ENCODE measurements around the gene LIX1L.
"Not testable (repeated sequence)": the region's sequence is repeated elsewhere in the genome, so short reads cannot be mapped to it uniquely, and the experiment has no call there.

LIX1L gene

DNA sequence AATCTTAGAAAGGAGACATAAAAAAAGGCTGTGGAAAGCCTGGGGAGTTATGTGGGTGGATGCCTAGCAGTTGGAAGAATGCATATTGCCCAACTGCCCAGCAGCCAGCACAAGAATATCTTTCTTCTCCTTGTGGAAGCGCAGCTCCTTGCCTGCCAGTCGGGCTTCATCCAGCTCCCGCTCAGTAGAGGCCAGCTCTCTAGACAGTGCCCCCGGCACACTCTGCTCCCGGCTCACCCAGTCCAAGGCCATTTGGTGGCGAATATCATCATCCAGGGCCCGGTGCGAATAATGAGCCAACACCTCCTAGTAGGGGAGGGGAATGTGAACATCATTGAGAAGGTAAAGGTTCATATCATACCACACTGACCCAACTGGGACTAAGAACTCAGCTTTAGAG lies 21.6 kb downstream of the LIX1L start:
- no peak for DNase-seq (ENCODE audit: low spot score)

GRCh38 chr1:145935708-145936107 lies 22.1 kb downstream of the LIX1L start:
- no peak for DNase-seq (ENCODE audit: low spot score)

DNA sequence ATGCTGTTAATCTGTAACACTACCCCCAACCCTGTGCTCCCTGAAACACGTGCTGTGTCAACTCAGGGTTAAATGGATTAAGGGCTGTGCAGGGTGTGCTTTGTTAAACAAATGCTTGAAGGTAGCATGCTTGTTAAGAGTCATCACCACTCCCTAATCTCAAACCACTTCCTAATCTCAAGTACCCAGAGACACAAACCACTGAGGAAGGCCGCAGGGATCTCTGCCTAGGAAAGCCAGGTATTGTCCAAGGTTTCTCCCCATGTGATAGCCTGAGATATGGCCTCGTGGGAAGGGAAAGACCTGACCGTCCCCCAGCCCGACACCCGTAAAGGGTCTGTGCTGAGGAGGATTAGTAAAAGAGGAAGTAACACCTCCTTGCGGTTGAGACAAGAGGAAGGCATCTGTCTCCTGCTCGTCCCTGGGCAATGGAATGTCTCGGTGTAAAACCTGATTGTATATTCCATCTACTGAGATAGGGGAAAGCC lies 25.3 kb downstream of the LIX1L start:
- DNase-seq (ENCODE audit: low spot score) = not testable (repeated sequence)

DNA sequence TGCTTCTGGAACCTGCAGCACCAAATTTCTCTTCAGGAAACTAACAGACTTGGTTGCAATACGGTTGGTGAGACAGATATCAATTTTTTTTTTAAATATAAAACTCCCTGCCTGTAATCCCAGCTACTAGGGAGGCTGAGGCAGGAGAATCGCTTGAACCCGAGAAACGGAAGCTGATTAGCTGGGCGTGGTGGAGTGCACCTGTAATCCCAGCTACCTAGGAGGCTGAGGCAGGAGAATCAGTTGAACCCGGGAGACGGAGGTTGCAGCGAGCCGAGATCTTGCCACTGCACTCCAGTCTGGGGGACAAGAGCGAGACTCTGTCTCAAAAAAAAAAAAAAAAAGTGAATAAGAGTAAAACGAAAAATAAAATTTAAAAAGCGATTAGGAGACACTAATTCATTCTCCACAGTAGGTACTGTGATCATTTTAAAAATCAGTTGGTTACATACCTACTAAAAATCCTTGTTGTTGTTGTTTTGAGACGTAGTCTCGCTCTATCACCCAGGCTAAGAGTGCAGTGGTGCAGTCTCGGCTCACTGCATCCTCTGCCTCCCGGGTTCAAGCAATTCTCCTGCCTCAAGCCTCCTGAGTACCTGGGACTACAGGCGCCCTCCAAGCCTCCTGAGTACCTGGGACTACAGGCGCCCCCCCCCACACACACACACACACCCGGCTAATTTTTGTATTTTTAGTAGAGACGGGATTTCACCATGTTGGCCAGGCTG lies 29.7 kb downstream of the LIX1L start:
- no peak for DNase-seq (ENCODE audit: low spot score)

DNA sequence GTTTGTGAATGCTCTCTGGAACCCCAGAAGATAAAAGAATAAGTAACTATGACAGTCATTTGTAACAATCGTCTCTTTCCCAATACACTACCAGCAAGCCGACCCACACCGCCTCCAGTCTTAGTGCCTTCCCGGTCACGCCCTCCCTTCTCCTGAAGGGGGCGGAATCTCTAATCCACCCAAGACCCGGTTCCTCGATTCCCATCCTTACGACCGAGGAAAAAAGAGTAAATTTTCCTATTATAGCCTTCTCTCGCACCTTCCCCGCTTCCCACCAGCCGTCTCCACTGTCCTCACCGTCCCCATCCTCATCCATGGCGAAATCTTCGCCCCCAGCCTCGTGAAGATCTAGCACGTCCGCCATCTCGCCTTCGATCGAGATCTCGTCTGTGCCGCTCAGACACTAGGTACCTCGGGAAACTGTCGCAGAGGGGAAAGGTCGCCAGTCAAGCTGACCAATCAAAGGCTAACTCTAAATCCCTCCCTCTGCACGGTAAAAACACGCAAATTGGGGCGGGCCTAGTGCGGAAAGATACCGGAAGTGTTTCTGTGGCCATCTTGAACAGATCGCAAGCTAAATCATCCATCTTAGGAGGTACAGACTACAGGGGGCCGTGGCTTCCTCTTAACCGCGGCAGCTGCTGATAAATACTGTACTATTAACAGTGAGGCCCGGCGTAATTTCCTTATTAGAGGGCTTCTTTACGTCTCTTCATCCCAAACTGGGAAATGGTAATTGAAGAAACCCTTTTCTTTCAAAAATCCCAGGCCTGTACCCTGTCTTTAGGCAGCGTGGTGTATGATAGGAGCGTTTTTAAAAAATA lies 30.5 kb downstream of the LIX1L start, which contains the start of gene RBM8A:
TSS of gene RBM8A (minus strand) at position 422 of the 824 bp plus-strand sequence. CDS start at position 364, 58 bp downstream.
- DNase-seq (ENCODE audit: low spot score) = peak; percentile 99

- DNase-seq (ENCODE audit: low spot score) = no peak
Measured at GRCh38 chr1:145926686-145927062, 31.1 kb downstream of the LIX1L start.

- no peak for DNase-seq (ENCODE audit: low spot score)
Measured at GRCh38 chr1:145922266-145922665, 35.6 kb downstream of the LIX1L start.

DNA sequence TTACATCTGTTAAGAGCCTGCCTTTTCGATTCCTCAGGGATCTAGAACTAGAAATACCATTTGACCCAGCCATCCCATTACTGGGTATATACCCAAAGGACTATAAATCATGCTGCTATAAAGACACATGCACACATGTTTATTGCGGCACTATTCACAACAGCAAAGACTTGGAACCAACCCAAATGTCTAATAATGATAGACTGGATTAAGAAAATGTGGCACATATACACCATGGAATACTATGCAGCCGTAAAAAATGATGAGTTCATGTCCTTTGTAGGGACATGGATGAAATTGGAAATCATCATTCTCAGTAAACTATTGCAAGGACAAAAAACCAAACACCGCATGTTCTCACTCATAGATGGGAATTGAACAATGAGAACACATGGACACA lies 37.5 kb downstream of the LIX1L start:
- not testable (repeated sequence) for DNase-seq (ENCODE audit: low spot score)

GRCh38 chr1:145918992-145919939 lies 38.6 kb downstream of the LIX1L start:
- DNase-seq (ENCODE audit: low spot score) = peak; percentile 76

DNA sequence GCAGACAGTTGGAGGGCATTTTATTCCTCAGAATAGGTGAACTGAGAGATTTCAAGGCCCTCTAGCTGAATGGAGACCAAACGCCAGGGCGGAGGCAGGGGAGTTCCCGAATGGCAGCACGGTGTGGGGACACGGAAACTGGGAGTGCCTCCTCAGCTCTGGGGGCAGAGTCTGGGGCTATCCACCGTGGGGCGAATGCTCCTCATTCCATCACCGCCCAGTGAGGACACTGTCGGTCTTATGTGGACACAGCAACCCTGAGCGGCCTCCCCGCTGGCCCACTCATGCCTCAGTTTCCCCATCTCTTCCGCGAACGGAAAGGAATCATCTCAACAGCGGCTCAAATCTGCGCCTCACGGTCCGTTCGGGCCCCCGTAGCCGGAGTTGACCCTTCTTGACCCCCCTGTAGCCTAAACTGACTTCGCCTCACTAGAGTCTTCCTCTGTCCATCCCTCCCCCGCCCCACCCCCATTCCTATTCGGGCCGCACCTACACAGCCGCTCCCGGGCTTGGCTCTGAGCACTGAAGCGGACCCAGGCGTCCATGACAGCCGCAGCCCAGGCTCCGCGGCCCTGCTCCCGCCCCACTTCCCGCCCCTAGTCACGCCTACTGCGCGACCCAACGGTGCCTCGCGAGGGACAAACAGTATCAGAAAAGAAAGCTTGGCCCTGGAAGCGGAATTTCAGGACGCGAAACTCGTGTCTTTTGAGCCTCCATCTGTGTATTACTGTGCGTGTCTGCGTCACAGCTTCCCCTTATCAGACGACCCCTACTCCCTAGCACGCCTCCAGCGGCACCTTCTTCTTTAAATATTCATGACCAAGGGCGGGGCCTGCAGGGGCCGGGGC lies 39.4 kb downstream of the LIX1L start, which contains the start of gene PEX11B:
TSS of gene PEX11B (minus strand) at position 574 of the 848 bp plus-strand sequence. CDS start at position 545, 29 bp downstream.
- DNase-seq (ENCODE audit: low spot score) = peak; percentile 91

DNA sequence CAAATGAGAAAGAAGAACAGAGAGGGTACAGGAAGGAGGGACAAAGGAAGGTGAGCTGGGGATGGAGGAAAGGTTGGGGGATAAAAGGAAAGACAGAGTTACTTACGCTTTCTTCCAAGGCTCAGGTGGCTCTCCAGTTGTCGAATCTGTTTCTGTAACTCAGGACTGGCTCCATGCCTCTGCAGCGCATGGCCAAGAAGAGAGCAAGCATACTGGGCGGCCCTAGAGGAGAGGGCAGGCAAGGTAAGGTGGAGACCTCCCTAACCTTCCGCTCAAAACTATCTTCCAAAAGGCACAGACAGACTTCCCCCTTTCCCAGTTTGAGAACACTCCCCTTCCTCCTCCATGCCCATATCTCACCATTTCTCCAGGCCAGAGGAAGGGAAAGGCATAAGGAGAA lies 40.2 kb downstream of the LIX1L start:
- DNase-seq (ENCODE audit: low spot score) = peak; percentile 20

- DNase-seq (ENCODE audit: low spot score) = no peak
Measured at GRCh38 chr1:145916745-145917144, 41.1 kb downstream of the LIX1L start.

DNA sequence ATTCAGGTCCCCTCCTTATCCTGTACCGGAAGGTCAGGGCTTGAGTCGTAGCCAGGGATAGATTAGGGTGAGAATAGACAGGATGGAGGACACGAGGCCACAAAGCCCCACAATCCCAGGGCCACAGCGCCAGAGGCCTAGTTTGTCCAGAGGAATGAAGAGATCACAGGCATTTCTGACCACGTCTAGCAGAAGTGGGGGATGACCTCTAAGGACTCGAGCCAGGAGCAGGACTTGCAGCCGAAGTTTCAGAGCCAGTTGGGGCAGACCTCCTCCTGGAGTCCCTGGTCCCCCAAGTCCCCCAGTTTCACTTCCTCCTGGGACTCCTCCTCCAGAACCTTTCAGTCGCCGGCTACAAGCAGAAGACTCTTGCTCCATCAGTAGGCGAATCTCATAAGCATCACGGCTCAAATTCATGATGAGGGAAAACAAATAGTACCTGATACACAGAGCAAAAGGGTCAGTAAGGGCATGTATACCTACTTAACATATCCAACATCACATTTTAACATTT lies 45.6 kb downstream of the LIX1L start:
- no peak for DNase-seq (ENCODE audit: low spot score)

GRCh38 chr1:145908653-145909052 lies 49.2 kb downstream of the LIX1L start:
- no peak for DNase-seq (ENCODE audit: low spot score)

DNA sequence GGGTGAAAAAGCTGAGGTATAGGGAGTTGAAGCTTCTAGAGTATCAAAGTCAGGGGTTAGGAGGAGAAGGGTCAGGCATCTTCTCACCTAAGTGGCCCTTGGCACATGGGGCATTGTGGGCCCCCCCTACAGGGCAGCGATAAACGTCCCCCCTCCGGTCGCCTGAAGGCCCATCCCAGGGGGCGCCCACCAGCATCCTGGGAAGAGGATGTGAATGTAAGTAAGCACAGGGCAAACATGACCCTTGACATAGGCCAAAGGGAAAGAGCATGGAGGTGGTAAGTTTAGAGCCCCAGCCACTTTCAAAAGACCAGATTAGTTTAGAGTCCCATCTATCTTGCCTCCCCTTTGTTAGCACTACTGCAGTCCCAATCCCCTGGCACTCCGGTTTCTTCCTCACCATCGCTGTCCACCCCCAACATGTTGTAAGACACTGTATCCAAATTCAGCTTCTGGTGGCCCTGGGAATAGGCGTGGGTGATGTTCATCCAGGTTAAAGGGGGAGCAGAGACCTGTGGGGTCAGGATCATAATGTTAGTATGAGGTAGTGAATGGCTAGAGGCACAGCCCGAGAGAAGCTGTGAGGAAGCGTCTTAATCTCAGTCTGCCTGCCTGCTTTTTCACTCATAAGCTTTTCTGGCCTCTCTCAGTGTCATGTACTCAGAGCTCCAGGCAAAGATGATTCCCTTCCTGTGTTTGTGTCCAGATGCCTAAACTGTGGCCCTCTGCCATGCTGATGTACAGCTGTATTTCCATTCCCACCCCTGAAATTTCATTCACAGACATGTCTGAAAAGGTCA lies 50.7 kb downstream of the LIX1L start:
- DNase-seq (ENCODE audit: low spot score) = no peak

DNA sequence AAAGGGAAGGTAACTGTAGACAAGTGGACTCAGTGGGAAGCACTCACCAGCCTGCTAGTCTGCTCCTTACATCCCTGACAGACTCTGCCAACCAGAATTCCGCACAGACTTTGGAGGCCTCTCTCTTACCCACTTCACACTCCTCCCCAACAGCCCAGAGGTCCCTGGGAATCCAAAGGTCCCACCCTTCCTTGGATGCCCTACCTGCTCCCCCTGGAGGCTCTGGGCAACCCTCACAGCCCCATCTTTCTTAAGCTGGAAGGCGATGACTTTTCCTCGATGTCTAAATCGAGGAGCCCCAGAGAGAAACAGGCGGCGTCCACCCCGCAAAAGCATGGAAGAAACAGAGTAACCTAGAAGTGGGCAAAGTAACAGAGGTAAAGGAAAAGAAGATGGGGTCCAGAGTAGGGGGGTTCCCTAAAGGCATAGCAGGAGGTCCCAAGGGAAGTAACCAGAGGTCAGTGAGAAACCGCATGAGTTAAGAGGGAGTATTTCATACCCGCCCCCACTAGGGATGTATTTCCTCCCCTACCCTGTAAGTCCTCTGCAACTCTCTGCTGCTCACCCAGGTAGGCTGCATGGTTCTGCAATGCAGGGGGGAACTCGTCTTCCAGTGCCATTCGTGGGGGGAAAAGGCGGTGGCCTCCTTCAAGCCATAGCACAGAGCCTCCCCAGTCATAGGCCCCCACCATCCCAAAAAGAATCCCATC lies 56.4 kb downstream of the LIX1L start:
- no peak for DNase-seq (ENCODE audit: low spot score)

- no peak for DNase-seq (ENCODE audit: low spot score)
Measured at GRCh38 chr1:145898756-145899155, 59.1 kb downstream of the LIX1L start.

DNA sequence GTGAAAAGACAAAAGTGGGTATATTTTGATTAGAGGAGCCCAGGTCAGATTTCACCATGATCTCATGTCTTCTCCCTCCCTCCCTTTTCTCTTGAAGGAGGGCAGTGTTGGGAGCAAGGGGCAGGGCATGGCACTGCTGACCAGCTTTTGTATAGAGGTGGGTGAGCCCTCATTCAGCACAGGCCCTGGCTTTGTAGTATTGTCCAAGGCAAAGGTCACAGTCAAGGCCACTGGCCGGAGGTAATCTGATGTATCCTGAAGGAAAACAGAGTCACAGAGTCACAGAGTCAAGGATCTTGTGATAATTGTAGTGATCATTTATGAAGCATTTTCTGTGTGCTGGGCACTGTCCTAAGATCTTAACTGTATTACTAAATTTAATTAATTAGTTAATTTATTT lies 59.8 kb downstream of the LIX1L start:
- DNase-seq (ENCODE audit: low spot score) = no peak

GRCh38 chr1:145895471-145895870 lies 62.3 kb downstream of the LIX1L start:
- DNase-seq (ENCODE audit: low spot score) = no peak
